Measurements from ENCODE around the gene SMURF2.
"Not testable (repeated sequence)": the region's sequence is repeated elsewhere in the genome, so short reads cannot be mapped to it uniquely, and the experiment has no call there.

SMURF2 gene

GRCh38 chr17:64661976-64662773, at the start of gene SMURF2:
Gene SMURF2 (minus strand): TSS chr17:64662307. CDS start chr17:64661880, 427 bp downstream.
- DNase-seq: peak; percentile 38

- no peak for DNase-seq
Measured at GRCh38 chr17:64709481-64709880, 47.4 kb upstream of the SMURF2 start.

DNA sequence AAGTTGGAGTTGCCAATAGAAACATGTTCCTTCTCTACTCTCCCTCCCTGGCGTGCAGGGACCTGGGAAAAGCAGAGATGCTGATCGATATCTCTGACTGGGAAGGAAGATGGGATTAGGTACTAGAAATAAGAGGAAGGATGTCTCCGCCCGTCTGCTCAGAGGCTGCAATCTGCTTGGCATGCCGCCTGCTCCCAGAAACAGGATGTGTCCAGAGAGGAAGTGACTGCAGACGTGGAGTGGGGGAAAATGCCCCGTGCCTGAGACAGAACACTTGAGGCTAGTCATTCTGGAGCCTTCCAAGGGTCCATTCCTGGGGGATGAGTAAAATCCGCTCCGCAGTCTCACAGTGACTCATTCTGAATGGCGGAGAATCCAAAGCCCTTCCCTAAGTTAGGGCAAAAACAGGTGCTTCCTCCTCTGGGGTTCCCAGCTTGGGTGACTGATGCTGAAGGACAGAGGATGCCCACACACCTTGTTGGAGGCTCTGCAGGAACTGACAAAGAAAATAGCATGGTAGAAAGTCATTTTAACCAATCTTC, 45.0 kb upstream of the SMURF2 start:
- DNase-seq: peak; percentile 75

DNA sequence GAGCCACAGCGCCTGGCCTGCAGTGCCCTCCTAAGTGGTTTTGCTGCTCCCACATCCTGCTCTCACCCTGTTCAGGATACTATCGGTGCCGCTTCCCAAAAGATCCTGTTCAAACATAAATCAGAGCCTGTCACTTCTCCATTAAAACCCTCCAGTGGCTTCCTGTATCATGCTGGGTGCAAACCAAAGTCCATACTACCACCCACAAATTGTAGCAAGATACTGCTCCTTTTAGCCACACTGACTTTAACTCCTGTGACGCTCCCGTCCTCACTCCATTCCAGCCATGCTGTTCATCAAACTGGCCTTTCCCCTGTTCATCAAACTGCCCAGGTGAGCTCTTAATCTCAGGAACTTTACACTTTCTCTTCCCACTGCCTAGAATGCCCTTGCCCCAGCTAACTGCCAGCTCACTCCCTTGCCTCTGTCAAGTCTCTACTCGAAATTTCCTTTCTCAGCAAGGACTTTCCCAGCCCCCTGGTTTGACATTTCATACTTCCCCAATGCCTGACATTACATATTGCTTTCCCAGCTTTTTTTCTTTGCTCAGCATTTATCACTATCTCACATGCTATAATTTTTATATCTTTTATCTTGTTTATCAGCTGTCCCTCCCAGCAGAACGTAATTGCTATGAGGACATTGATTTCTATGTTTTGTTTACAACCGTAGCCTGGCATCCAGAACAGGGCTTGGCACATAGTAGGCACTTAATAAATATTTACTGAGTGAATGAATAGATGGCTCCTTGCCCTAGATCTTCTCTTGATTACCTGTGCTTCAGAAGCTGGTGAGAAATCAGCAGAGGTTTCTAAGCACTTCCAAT, 44.3 kb upstream of the SMURF2 start:
- peak; percentile 9 for DNase-seq

DNA sequence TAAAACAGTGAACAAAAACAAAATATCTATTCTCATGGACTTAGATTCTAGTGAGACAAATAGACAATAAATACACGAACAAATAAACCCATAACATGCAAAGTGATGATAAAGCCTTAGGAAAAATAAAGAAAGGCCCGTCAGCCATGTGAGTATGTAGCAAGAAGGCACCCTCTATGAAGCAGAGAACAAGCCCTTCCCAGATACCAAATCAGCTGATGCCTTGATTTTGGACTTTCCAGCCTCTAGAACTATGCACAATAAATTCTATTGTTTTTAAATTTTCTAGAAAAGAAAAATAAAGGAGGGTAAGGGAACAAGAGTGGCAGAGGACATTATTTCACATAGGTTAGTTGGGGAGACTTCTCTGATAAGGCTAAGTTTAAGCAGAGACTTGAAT, 40.7 kb upstream of the SMURF2 start:
- no peak for DNase-seq

DNA sequence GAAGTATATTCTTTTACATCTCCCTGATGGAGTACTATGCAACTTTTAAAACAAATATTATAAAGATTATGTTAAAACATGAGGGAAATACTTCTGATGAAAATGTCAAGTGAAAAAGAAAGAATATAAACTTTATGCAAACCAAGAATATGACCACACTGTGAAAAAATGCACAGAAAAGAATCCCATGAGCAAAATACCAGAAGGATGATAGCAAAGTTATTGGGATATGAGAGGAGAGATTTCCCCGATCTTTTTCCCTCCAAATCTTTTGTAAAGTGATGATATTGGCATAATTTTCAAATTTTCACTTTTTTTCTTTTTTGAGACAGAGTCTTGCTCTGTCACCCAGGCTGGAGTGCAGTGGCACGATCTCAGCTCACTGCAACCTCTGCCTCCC, 36.6 kb upstream of the SMURF2 start:
- no peak for DNase-seq

GRCh38 chr17:64694207-64694606, 32.1 kb upstream of the SMURF2 start:
- DNase-seq: peak; percentile 92

GRCh38 chr17:64692187-64692586, 30.1 kb upstream of the SMURF2 start:
- DNase-seq: no peak

DNA sequence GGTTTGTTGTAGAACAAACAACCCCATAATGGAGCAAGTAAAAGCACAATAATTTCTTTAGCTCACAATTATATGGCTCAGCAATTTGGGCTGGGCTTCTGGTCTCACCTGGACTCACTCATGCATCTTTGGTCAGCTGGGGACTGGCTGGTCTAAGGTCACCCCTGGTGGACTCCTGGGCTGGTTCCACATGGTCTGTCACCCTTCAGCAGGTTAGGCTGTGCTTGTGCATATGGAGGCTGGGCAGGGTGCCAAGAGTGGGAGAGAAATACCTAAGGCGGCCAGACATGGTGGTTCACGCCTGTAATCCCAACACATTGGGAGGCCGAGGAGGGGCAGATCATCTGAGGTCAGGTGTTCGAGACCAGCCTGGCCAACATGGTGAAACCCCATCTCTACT, 27.0 kb upstream of the SMURF2 start:
- no peak for DNase-seq

GRCh38 chr17:64688481-64688880, 26.4 kb upstream of the SMURF2 start:
- no peak for DNase-seq

DNA sequence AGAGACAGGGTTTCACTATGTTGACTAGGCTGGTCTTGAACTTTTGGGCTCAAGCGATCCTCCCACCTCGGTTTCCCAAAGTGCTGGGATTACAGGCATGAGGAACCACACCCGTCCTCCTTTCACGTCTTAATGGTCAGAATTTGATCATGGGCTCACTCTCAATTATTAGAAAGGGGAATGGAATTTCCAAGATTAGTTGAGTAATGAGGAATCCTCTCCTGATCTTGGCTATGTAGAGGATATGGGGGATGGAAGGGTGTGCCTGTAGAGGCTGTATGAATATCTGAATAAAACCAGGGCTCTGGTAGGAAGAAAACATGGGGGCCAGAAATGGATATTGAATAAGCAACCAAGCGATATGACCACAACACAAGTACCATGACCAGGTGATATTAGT, 25.9 kb upstream of the SMURF2 start:
- DNase-seq: no peak

GRCh38 chr17:64687376-64687775, 25.3 kb upstream of the SMURF2 start:
- no peak for DNase-seq

DNA sequence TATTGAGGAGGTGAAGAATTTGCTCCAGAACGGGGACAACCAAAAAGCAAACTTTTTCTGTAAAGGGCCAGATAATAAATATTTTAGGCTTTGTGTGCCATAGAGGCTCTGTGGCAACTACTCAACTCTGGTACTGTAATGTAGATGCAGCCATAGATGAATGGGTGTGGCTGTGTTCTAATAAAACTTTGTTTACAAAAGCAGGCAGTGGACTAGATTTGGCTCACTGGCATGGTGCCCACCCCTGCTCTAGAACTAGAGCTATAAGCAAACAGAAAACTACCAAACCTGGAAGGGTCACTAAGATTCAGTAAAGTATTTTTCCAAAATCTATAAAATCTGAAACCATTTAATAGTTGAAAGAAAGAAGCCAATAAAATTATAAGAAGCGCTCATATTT, 24.6 kb upstream of the SMURF2 start:
- no peak for DNase-seq

- DNase-seq: no peak
Measured at GRCh38 chr17:64685705-64686104, 23.6 kb upstream of the SMURF2 start.

GRCh38 chr17:64683796-64684195, 21.7 kb upstream of the SMURF2 start:
- no peak for DNase-seq

DNA sequence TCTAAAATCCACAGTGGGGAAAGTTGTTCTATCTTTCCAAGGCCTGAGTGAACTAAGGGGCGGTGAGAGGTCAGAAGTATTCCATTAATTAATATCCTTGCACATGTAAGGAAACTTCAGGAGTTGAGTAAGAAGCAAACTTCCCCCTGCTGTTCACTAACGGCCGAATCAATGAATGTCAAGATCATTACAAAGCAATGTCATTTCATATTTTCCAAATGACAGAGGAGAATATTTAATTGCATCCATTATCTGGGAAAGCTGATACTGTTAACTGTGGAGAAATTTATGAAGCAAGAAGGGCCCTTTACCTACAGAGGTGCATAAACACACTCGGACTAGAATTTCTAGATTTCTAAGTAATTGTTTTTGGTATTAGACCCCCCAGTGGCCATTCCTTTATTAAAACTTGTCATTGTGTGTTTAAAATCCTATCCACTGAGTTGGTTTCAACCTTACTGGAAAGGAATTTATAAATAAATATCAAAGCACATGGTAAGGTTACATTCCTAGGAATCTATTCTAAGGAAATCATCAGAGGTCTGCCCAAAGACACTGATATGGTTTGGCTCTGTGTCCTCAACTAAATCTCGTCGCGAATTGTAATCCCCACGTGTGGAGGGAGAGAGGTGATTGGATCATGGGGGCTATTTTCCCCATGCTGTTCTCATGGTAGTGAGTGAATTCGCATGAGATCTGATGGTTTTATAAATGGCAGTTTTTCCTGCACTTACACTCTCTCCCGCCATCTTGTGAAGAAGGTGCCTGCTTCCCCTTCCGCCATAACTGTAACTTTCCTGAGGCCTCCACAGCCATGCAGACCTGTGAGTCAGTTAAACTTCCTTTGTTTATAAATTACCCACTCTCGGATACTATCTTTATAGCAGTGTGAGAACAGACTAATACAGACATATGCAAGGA, 20.4 kb upstream of the SMURF2 start:
- DNase-seq: no peak

GRCh38 chr17:64679710-64680216, 17.7 kb upstream of the SMURF2 start:
- no peak for DNase-seq

DNA sequence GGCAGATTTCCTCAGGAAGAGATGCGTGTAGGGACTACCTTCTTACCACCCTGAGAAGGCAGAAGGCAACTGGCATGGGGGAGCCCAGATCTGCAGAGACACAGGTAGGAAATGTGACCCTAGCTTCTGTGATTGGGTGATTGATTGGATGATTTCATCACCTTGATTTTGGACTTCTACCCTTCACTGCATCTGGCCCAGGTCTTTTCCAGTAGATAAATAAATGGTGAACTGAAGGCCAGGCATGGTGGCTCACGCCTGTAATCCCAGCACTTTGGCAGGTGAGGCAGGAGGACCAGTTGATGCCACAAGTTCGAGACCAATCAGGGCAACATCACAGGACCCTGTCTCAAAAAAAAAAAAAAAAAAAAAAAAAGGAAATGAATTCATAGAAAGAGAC, 14.7 kb upstream of the SMURF2 start:
- DNase-seq: no peak

DNA sequence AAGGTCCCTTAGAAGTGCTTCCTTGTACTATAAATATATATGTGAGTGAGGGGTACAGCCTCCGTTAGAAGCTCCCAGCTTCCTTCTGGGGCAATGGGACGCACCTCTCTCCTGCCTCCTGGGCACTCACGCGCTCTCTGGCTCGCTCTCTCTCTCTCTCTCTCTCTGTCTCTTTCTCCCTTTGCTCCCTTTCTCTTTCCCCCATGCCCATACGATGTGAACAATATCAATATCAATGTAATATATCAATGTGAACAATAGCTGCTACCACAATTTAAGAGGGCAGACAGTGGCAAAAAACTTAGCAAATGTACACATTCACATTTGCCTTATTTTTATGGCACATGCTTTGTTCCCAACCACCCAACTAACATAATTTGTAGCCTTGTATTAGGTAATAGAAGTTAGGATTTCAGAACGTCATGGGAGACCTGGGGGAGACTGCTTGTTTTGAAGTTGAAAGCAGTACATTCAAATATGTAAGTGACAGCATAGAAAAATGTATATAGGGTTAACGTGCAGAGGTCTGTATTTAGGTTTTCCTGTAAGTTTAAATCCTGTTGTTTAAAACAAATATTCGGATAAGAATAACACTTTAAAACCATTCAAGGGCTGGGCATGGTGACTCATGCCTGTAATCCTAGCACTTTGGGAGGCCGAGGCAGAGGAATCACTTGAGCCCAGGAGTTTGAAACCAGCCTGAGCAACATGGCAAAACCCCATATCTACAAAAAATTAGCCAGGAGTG, 8.9 kb upstream of the SMURF2 start:
- not testable (repeated sequence) for DNase-seq

- DNase-seq: peak; percentile 14
Measured at GRCh38 chr17:64667807-64668721, 6.0 kb upstream of the SMURF2 start.
